ENCODE data around the gene CRYBG1.

- TF ChIP-seq CTCF (conservative IDR thresholded peaks at IDR 0.05; ENCODE audit: low read depth, low read length) (no peak), POLR2A (IDR thresholded peaks at IDR 0.05; ENCODE audit: low read depth, low read length) (no peak), MXI1 (IDR thresholded peaks at IDR 0.05; ENCODE audit: borderline replicate concordance, low read depth, low read length) (no peak), RAD21 (IDR thresholded peaks at IDR 0.05; ENCODE audit: low read length) (no peak), MAFK (IDR thresholded peaks at IDR 0.05; ENCODE audit: low read depth, low read length) (no peak), USF2 (IDR thresholded peaks at IDR 0.05; ENCODE audit: low read depth, low read length) (no peak), CEBPB (IDR thresholded peaks at IDR 0.05; ENCODE audit: low read depth, low read length) (no peak)
These were observed 52.5 kb downstream of the CRYBG1 start for GRCh38 chr6:106413016-106413415.

All from IMR-90 (cell line).